ENCODE results near the gene MSX1.

MSX1 gene

DNA sequence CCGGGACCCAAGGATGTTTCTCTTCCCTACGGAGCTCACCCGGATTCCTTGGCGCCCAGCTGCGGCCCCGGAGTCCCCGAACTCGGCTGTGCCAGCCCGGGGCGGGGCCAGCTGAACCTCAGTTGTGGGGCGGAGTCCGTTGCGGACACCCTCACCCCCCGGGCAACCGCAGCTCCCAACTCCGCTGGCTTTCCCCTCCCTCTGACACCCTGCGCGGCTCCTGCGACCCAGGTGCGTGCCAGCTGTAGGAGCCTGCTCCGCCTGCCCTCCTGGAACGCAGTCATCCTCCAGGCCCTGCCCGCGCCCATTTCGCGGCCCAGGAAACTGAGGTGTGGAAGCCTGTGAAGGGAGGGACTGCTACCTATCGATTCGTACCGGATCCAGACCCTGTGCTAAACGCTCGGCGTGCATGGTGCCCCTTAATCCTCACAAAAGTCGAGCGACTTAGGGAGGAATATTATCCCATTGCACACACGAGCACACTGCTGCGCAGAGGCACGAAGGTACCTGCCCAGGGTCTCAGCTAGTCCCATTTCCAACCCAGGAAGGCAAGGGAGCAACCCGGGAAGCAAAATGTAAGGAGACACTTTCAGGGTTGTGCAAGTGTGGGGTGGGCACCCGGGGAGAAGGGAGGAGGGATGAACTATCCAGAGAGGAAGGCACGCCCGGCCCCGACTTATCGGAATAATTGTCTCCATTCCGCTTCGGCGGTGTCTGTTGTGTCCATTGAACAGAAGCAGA lies 12.3 kb downstream of the MSX1 start:
- TF ChIP-seq POLR2AphosphoS5 (IDR thresholded peaks at IDR 0.05; ENCODE audit: low read depth, low read length) (no peak), TAF1 (IDR thresholded peaks at IDR 0.05; ENCODE audit: borderline replicate concordance, insufficient read depth, low read length) (no peak), SIN3A (IDR thresholded peaks at IDR 0.05; ENCODE audit: borderline replicate concordance, insufficient read depth, low read length) (no peak), FOXP2 (optimal IDR thresholded peaks at IDR 0.05; ENCODE audit: borderline replicate concordance, extremely low read depth, extremely low read length, insufficient read depth) (no peak)
- TF ChIP-seq, protein P1, sequence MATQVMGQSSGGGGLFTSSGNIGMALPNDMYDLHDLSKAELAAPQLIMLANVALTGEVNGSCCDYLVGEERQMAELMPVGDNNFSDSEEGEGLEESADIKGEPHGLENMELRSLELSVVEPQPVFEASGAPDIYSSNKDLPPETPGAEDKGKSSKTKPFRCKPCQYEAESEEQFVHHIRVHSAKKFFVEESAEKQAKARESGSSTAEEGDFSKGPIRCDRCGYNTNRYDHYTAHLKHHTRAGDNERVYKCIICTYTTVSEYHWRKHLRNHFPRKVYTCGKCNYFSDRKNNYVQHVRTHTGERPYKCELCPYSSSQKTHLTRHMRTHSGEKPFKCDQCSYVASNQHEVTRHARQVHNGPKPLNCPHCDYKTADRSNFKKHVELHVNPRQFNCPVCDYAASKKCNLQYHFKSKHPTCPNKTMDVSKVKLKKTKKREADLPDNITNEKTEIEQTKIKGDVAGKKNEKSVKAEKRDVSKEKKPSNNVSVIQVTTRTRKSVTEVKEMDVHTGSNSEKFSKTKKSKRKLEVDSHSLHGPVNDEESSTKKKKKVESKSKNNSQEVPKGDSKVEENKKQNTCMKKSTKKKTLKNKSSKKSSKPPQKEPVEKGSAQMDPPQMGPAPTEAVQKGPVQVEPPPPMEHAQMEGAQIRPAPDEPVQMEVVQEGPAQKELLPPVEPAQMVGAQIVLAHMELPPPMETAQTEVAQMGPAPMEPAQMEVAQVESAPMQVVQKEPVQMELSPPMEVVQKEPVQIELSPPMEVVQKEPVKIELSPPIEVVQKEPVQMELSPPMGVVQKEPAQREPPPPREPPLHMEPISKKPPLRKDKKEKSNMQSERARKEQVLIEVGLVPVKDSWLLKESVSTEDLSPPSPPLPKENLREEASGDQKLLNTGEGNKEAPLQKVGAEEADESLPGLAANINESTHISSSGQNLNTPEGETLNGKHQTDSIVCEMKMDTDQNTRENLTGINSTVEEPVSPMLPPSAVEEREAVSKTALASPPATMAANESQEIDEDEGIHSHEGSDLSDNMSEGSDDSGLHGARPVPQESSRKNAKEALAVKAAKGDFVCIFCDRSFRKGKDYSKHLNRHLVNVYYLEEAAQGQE (IDR thresholded peaks at IDR 0.05; ENCODE audit: insufficient read depth in 1 of 2, low read depth in 2 of 2, low read length in 2 of 2), result no peak

DNA sequence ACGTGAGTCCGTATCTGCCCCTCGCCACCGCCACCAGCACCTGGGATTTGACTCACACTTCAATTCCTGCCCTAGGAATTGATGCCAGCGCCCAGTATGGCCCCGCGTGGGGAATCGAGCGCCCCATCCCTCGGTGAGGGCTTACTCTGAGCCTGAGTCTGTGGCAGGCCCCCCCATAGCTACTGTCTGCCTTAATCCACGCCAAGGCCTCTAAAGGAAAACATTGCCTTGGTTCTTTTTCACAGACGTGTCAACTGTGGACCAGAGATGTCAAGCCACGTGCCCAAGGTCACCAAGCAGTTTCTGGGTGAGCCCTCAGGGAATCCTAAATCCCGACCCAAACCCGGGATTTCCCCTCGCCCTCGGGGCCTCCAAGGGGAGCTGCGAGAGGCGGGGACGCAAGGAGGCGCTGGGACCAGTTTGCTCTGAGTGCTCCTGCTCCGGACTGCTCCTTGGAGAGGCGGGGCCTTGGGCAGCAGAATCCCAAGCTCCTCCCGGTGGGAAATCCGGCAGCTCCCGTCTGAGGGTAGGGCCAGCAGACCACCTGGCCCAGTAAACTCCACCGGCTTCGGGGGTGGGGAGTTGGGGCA lies 12.9 kb downstream of the MSX1 start:
- TF ChIP-seq, protein P1 (IDR thresholded peaks at IDR 0.05; ENCODE audit: insufficient read depth in 1 of 2, low read depth in 2 of 2, low read length in 2 of 2), result no peak
- TF ChIP-seq POLR2AphosphoS5 (IDR thresholded peaks at IDR 0.05; ENCODE audit: low read depth, low read length) (no peak), FOXP2 (optimal IDR thresholded peaks at IDR 0.05; ENCODE audit: borderline replicate concordance, extremely low read depth, extremely low read length, insufficient read depth) (no peak), SIN3A (IDR thresholded peaks at IDR 0.05; ENCODE audit: borderline replicate concordance, insufficient read depth, low read length) (no peak), TAF1 (IDR thresholded peaks at IDR 0.05; ENCODE audit: borderline replicate concordance, insufficient read depth, low read length) (no peak)

DNA sequence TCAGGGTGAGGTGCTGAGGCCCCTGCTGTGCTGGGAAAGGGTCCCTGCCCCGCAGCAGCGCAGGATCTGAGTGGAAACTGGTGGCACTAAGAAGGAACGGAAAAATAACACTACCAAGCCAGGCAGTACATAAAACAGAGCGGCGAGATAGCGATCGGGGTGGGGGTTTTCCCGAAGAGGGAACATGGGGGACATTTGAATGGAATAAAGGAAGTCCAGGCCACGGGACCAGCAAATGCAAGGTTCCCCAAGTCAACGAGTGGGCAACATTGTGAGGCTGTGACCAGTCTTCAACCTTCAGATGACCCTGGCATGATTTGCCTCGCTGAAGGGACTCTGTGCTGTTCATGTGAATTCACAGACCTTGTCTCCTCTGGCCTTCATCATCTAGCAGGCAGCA lies 13.7 kb downstream of the MSX1 start:
- TF ChIP-seq SIN3A (IDR thresholded peaks at IDR 0.05; ENCODE audit: borderline replicate concordance, insufficient read depth, low read length) (no peak), TAF1 (IDR thresholded peaks at IDR 0.05; ENCODE audit: borderline replicate concordance, insufficient read depth, low read length) (no peak), POLR2AphosphoS5 (IDR thresholded peaks at IDR 0.05; ENCODE audit: low read depth, low read length) (no peak), FOXP2 (optimal IDR thresholded peaks at IDR 0.05; ENCODE audit: borderline replicate concordance, extremely low read depth, extremely low read length, insufficient read depth) (no peak)
- TF ChIP-seq, protein P1 (IDR thresholded peaks at IDR 0.05; ENCODE audit: insufficient read depth in 1 of 2, low read depth in 2 of 2, low read length in 2 of 2), result no peak

DNA sequence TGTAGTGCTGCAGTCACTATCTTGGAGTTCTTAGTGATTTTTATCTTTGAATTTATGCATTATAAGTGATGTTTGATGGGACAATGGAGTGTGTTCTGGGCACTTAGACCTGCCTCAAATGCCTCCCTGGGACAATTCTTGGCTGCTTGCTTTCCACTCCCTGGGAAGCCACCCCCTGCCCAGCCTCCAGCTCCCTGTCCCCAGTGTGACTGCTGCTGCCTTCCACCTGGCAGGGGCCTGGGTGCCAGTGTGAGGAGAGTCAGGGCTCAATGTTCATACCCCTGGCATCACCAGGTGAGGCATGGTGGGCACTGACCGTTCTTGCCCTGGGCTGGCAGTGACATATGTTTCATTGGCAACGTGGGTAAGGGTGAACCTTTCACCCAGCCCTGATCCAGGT lies 14.8 kb downstream of the MSX1 start:
- TF ChIP-seq SIN3A (IDR thresholded peaks at IDR 0.05; ENCODE audit: borderline replicate concordance, insufficient read depth, low read length) (no peak), POLR2AphosphoS5 (IDR thresholded peaks at IDR 0.05; ENCODE audit: low read depth, low read length) (no peak), TAF1 (IDR thresholded peaks at IDR 0.05; ENCODE audit: borderline replicate concordance, insufficient read depth, low read length) (no peak), FOXP2 (optimal IDR thresholded peaks at IDR 0.05; ENCODE audit: borderline replicate concordance, extremely low read depth, extremely low read length, insufficient read depth) (no peak)
- TF ChIP-seq, protein P1 (IDR thresholded peaks at IDR 0.05; ENCODE audit: insufficient read depth in 1 of 2, low read depth in 2 of 2, low read length in 2 of 2), result no peak

Measured in PFSK-1 (cell line).